NCI-H510A (cell line): ENCODE results near the gene ZC3H18.

Experiments
- DNase-seq: peaks from one replicate; lab custom pipeline; 2025; lab: John Stamatoyannopoulos, UW

Gene ZC3H18

GRCh38 chr16:88581033-88581432 lies 10.8 kb downstream of the ZC3H18 start:
- DNase-seq = no peak

DNA sequence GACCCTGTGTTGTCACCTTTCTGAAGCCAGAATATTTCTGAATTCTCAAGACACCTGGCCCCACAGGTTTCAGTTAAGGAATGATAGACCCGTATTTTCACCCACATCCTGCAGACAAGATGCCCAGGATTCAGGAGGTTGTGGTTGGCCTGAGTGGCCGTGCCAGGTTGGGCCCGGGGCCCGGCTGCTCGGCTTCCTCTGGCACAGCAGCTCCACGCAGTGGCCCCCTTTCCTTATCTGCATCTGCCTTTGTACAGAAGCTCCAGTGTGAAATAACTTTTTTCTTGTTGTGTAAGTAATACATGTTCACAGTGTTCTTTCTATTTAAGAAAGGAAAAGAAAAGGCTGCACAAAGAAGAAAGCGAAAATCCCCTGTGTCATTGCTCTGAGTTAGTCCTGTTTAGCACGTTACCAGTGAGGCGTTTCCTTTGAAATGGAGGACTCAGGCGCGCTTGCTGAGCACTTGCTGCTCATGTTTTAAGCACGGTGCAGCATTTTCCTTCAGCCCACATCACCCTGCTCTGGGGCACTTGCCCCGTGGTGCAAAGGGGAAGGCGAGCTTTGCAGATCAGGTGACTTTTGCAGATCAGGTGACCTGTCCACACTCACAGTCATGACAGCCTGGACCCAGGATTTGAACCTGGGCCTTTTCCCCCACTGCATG lies 12.8 kb downstream of the ZC3H18 start:
- DNase-seq = no peak

DNA sequence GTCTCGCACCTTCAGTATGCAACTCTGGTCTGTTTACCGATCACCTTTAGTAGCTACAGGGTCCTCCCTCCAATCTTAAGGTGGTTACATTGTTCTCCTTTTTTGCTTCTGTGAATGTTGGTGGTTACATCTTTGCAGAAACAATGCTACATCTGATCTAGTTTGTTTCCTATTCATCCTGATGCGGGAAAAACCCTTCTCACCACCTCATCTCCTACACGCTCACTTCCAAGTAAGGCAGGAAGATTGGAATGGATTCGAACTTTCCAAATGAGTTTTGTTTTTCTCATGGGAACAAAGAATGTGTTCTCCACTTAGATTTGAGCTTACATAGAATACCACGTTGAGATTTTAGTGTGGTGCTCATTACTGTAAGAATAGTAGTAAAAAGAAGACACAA lies 14.5 kb downstream of the ZC3H18 start:
- DNase-seq = no peak

DNA sequence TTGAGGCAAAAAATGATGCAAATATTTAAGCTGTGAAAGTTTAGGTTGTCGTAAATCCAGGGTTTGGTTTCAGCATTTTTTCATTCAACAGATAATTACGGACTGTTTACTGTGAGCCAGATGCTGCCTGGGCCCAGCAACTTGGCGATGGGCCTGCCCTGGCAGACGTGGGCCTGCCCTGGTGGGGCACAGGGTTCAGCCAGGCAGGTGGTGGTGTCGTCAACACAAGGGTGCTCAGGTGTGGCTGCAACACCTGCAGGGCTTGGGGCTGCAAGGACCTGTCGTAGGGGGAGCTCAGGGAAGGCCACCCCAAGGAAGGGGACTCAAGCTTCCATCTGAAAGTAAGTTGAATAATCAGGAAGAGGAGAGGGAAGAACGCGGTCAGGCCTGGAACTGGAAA lies 15.1 kb downstream of the ZC3H18 start:
- no peak for DNase-seq

GRCh38 chr16:88585927-88586581 lies 15.9 kb downstream of the ZC3H18 start:
- no peak for DNase-seq

DNA sequence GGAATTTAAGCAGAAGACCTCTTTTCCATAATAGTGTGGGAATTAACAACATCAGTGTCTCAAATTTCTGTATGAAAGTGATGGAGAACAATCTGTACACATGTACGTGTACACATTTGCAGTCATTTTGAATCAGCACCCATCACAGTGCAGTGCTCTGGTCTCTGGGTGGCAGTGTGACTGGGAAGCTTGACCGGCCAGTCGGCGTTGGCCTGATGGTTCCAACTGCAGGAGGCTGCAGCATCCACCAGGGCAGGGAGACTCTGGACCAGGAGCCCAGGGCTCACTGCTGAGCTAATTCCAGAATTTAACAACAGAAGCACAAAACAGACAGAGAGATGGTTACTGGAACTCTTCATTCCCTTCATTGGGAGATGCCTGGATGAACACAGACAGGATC lies 17.9 kb downstream of the ZC3H18 start:
- no peak for DNase-seq

- no peak for DNase-seq
Measured at GRCh38 chr16:88588754-88589153, 18.6 kb downstream of the ZC3H18 start.

DNA sequence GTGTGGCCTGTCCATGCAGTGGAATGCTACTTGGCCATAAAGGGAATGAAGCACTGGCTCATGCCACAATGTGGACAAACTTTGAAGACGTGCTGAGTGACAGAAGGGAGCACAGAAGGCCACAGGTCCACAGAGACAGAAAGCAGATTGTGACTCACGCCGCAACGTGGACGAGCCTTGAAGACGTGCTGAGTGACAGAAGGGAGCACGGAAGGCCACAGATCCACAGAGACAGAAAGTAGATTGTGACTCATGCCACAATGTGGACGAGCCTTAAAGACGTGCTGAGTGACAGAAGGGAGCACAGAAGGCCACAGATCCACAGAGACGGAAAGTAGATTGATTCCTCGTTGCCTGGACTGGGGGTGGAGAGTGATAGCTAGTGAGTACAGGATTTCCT lies 19.2 kb downstream of the ZC3H18 start:
- no peak for DNase-seq

- no peak for DNase-seq
Measured at GRCh38 chr16:88591577-88592021, 21.4 kb downstream of the ZC3H18 start.

- DNase-seq = no peak
Measured at GRCh38 chr16:88593061-88593460, 22.9 kb downstream of the ZC3H18 start.

GRCh38 chr16:88593489-88593888 lies 23.3 kb downstream of the ZC3H18 start:
- no peak for DNase-seq

DNA sequence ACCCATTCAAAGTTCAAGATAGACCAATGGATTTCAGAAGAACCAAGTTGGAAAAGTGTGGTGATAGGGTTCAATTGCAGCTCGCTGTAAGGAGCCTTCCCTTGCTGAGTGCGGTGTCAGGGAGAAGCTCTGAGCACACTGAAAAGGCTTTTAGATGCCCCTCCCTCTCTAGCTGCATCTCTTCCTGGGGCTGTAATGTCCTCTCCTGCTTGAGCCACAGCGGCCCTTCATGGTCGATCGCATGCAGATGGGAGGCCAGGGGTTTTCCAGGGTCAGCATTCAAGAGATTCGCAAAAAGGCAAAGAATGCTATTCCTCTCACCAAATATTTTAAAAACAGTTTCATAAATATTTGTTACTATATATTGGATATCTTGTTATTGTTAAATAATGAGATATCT lies 23.7 kb downstream of the ZC3H18 start:
- no peak for DNase-seq

GRCh38 chr16:88595101-88595500 lies 24.9 kb downstream of the ZC3H18 start:
- no peak for DNase-seq

DNA sequence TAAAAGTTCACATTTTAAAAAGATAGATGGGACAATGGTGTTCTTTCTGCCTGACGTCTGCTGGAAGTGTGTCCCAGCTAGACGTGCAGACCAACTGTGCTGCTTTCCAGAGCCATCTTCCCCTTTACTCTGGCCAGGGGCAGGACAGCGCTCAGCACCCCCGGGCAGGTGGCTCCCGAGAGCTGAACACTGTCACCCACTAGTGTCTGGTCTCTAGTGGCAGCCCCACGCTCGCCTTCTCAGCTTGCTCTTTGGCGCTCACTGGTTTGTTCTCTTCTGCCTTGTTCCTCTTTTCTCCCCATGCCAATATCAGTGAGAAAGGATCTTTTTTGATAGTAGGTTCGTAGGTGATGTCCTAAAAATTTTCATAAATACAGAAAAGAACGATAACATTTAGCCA lies 25.7 kb downstream of the ZC3H18 start:
- no peak for DNase-seq

GRCh38 chr16:88596483-88596882 lies 26.3 kb downstream of the ZC3H18 start:
- no peak for DNase-seq

DNA sequence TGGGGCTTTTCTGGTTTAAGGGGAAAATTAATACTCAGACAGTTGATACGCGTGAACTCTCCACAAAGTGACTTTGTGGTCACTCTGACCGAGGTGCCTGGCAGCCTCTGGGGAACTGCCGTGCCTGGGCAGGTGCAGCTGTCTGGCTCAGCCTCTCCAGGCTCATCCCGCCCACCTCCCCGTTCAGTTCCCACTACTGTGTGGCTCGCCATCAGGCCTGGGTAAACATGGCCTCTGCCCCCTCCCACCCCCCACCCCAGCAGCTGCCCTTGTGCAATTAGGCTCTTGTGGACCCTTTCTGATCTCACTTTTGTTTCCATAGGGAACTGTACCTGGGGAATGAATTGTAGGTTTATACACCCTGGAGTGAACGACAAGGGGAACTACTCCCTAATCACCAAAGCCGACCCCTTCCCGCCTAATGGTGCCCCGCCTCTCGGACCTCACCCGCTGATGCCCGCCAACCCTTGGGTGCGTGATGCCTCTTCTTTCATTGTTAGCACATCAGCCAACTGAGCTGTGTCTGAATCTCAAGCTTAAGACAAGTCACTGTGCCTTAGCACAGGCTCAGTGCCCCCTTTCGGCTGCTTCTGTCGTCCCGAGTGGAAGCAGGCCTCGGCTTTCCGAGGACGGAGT lies 27.8 kb downstream of the ZC3H18 start:
- peak; percentile 19 for DNase-seq

DNA sequence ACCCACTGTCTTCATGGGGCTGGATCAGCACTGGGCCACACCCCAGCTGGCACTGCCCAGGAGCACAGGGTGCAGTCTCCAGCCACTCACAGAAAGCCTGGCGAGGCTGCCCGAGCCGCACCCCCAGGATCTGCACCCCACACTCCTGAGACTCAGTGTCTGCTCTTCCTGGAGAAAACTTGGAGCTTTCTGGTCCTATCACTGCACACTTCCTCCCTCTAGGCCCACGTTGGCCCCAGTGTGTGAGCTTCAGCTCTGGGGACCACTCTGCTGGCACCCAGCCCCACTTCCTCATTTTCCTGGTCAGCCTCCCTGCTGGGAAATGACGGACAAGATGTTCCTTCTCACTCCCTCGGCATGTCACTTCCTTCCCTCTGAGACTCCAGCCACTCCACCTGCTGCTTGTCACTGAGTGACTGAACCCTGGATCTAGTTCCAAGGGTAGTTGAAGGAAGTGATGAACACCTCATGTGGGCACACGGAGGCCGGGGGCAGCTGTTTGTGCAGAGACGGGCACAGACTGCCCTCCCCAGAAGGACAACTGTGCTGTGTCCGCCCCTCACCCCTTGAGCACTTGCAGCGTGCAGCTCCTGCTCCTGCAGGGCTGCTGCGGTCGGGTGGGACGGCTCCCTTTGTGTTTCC lies 29.0 kb downstream of the ZC3H18 start:
- DNase-seq = no peak

DNA sequence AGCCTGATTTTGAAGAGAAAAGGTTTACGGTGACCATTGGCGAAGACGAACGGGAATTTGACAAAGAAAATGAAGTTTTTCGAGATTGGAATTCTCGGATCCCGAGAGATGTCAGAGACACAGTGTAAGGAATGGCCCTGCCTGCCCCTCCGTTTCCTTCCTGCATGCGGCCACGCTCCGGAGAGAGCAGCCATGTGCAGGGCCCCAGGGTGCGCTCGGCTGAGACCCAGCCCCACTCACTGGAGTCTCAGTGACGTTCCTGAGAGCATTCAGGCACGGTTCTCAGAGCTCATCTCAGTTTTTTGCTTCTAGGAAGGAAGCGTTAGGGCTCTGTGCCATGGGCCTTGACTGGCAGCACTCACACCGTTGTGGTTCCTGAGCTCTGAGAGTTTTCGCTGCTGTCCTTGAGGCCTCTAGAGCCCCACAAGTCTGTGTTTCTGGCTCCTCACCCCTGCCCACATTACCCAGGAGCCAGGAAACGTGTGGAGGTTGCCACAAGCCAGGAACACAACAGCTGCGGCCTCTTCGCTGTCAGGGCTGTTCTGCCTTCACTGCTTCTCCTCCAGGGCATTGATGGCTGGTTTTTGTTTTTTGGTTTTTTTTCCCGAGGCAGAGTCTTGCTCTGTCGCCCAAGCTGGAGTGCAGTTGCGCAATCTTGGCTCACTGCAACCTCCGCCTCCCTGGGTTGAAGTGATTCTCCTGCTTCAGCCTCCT lies 29.8 kb downstream of the ZC3H18 start:
- DNase-seq = no peak

DNA sequence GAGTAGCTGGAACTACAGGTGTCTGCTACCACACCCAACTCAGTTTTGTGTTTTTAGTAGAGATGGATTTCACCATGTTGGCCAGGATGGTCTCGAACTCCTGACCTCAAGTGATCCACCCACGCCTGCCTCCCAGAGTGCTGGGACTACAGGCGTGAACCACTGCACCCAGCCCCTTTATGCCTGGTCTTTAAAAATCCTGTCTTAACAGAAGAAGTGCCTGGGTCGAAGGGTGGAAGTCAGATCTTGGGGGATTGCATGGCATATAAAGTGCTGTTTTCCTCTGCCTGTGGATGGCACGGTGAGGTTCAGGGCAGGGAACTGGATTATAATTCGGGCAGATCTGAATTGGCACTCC lies 30.3 kb downstream of the ZC3H18 start:
- no peak for DNase-seq

DNA sequence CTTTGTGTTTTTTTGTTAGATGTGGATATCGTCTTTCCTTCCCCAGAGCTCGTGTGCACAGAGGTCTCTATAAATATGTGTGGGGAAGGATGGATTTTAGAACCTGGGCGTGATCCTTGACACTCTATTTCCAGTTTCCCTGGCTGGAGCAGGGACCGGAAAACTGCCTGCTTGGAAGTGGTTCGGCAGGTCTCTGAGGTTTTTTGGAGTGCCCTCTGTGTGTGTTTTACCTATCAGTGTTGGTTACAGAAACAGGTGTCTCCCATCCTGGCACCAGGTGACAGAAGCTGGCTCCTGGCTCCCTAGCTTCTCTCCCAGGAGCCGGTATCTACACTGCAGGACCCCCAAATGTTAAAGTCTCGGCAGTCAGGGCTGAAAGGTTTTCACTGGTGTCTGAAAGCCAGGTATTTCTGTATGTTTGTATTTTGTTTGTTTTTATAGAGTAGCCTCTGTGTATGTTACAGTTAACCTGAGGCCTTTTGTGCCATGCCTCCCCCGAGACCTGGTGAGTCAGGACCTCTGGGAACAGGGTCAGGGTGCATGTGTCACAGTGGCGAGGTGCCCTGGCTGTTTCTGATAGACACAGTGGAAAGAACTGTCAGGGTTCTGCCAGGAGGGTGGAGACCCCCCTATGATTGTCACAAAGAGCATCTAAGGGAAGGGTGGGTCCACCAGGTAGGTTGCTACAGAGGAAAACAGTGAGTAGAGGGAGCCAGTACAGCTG lies 31.3 kb downstream of the ZC3H18 start:
- DNase-seq = peak; percentile 37

GRCh38 chr16:88602091-88602490 lies 31.9 kb downstream of the ZC3H18 start:
- peak; percentile 23 for DNase-seq
